Measurements from ENCODE around the gene FBXL5.

DNA sequence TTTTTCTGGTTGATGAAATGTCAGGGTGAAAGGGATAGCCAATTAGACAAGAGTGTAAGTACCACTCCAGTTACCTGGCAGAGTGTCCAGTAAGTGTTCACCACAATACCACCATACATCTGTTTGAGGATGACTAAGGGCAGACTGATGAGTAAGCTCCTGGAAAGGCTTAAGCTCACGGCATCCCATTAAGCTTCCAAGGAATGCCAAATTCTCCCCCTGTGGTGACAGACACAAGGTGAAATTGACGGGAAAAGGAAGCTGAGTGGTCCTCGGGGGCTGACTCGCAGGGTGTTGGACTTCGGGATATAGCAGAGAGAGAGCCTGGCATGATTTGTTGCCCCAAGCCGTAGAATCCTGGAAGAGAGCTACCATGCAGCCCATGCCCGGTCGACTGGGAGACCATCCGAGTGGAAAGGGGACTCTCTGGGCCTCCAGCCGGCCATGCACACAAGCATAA, 40.1 kb upstream of the FBXL5 start:
- TF ChIP-seq CTCF (conservative IDR thresholded peaks at IDR 0.05): no peak
- TF ChIP-seq ZFX (IDR thresholded peaks at IDR 0.05): no peak

All from C4-2B (cell line).